ENCODE results near the gene XKR8.

- no peak for TF ChIP-seq FOSL2 (CRISPR knock-in tag; IDR thresholded peaks at IDR 0.05)
- peak; percentile 57; the same call in 1 of the 2 replicates for TF ChIP-seq LBX2 (CRISPR knock-in tag; IDR thresholded peaks at IDR 0.05; ENCODE audit: borderline replicate concordance)
- TF ChIP-seq ATF2 (CRISPR knock-in tag; IDR thresholded peaks at IDR 0.05) = no peak
- peak; percentile 36 for TF ChIP-seq POLR2AphosphoS5 (IDR thresholded peaks at IDR 0.05; ENCODE audit: low read depth, low read length)
These were observed at the start of gene XKR8 for GRCh38 chr1:27959792-27960603.

All from HepG2 (cell line).